Measurements from ENCODE around the gene HSPB2.
"Not testable (repeated sequence)": the region's sequence is repeated elsewhere in the genome, so short reads cannot be mapped to it uniquely, and the experiment has no call there.

HSPB2 gene

GRCh38 chr11:111912535-111912934 is at the start of gene HSPB2:
Gene HSPB2, plus strand, starts transcription at chr11:111912734. Its CDS starts 96 bp downstream, at chr11:111912830.
- DNase-seq = no peak

DNA sequence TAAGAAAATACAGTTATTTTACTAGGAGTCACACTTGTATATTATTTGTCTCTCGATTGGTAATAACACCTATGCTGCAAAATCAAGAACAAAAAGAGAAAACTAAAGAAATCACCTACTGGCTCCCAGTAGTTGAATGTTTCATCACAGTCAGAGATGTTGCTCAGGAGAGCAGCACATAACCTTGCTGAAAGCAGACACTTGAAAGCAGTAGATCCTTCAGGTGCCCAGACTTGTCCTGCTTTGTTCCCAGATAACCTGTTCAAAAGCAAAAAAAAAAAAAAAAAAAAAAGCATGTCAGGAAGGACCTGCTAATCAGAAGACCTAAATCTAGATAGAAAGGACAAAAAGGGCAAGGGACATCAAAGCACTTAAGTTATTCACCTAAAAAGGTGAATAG is 42.4 kb upstream of the HSPB2 start:
- DNase-seq = no peak

- DNase-seq = no peak
These were observed 42.0 kb upstream of the HSPB2 start for GRCh38 chr11:111870522-111870885.

- DNase-seq = peak; percentile 90
These were observed 41.4 kb upstream of the HSPB2 start, which contains the start of gene ALG9 for GRCh38 chr11:111870886-111871692. Gene ALG9, minus strand, starts transcription at chr11:111871581. Its CDS starts 99 bp downstream, at chr11:111871482.

- DNase-seq = no peak
These were observed 40.8 kb upstream of the HSPB2 start for GRCh38 chr11:111871693-111872161.

DNA sequence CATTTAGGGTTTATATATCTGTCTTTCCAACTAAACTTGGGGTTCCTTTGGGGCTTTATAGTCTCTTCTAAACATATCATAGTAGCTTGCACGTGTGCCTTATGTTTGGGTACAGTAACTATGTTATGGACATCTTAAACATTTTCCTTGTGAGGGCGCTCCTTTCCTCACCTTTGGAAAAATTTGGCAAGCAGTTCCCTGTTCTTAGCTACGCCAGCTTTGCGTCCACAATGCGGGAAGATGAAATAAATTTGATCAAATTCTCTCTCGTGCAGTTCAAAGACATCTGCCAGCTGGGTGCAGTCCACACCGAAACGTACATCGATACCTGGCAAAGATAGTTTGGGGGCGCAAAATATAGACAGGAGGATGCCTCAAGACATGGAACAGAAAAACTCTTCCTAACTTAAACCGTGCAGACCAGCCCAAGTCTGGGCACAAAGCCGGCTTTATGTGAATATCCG is 34.1 kb upstream of the HSPB2 start:
- no peak for DNase-seq

- DNase-seq = peak; percentile 93
These were observed 33.5 kb upstream of the HSPB2 start, which contains the start of the genes CFAP68 and FDXACB1 for GRCh38 chr11:111878849-111879636. Gene CFAP68, plus strand, starts transcription at chr11:111879541. Its CDS starts 20 bp downstream, at chr11:111879561. Gene FDXACB1, minus strand, starts transcription at chr11:111879165. Its CDS starts 33 bp downstream, at chr11:111879132.

DNA sequence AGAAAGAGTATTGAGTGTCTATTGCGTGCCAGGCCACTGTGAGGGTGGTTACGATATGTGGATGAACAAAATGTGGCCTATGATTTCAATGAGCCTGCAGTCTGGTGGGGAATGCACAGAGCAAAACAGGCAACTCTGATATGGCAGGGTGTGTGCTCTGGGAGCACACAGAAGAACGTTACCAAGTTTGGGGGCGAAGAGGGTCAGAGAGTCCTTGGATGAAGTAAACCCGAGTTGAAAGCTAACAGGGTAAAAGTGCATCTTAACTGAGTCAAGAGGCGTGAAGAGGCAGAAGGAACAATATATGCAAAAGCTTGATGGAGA is 32.9 kb upstream of the HSPB2 start:
- no peak for DNase-seq

DNA sequence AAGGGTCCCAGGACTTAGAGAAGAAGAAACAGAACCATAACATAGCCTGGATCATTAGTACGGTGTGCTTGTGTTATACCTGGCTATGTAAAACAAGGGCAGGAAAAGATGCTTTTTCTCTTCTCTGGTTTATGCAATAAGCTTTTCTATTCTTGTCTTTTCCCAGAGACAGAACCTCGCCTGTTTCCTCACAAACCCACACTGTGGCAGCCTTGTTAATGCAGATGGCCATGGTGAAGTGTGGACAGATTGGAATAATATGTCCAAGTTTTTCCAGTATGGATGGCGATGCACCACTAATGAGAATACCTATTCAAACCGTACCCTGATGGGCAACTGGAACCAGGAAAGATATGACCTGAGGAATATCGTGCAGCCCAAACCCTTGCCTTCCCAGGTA is 30.3 kb upstream of the HSPB2 start:
- DNase-seq = no peak

GRCh38 chr11:111885053-111885452 is 27.5 kb upstream of the HSPB2 start:
- DNase-seq = not testable (repeated sequence)

GRCh38 chr11:111886032-111886431 is 26.5 kb upstream of the HSPB2 start:
- DNase-seq = no peak

DNA sequence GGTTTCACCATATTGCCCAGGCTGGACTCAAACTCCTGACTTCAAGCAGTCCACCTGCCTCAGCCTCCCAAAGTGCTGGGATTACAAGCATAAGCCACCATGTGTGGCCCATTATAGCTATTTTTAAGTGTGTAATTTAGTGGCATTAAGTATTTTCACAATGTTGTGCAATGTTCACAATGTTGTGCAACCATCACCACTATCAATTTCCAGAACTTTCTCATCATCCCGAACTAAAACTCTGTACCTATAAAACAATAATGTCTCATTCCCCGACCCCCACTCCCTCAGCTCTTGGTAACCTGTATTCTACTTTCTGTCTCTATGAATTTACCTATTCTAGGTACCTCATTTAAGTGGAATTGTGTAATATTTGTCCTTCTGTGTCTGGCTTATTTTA is 25.7 kb upstream of the HSPB2 start:
- no peak for DNase-seq

DNA sequence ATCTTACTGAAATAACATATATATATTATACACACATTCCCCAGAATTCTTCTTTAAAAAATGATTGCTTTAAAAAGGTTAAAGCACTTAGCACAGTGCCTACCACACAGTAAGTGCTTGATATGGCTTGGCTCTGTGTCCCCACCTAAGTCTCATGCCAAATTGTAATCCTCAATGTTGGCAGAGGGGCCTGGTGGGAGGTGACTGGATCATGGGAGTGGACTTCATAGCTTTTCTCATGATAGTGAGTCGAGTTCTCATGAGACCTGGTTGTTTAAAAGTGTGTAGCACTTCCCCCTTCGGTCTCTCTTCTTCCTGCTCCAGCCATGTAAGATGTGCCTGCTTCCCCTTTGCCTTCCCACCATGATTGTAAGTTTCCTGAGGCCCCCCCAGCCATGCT is 7.1 kb upstream of the HSPB2 start:
- no peak for DNase-seq

DNA sequence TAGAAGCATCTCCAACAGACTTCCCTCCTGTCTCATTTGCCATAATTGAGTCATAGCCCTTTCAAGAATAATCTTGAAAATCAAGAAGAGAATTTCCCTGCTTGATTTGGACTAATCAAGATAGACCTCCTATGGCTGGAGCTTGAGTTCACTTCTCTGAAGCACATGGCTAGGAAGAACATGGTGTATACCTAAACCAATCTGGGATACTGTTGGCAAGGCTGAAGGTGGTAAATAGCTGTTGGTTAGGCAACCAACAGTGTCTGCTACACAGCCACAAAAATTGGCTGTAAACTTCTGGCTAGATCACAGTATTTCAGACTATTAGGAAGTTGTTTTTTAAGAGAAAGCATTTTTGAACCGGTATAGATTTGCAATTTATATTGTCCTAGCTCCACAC is 5.9 kb upstream of the HSPB2 start:
- DNase-seq = no peak

GRCh38 chr11:111908639-111909305 is 3.8 kb upstream of the HSPB2 start:
- DNase-seq = no peak

DNA sequence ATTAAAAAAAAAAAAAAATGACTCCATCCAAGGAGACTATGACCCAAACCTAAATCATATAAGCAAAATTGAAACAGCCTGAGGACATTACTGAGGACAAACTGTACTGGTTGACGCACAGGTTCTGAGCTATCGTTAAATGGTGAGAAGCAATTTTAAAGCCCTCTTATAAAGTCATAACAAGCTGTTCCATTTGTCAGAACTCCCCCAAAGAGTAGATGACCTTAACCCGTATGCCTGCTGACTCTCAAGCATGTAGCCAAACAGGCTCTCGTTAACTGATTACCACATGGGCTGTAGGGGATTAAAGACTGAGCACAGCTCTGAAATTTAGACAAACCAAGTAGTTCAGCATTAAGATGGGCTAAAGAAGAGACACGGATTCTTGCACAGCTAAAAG is 3.2 kb upstream of the HSPB2 start:
- DNase-seq = no peak

- DNase-seq = no peak
These were observed 1.6 kb upstream of the HSPB2 start for GRCh38 chr11:111910676-111911562.

GRCh38 chr11:111911563-111912401 is 752 bp upstream of the HSPB2 start, which contains the start of gene CRYAB:
Gene CRYAB, minus strand, starts transcription at chr11:111911770. Its CDS starts 46 bp downstream, at chr11:111911724.
- DNase-seq = no peak

GRCh38 chr11:111913031-111913861 is 712 bp downstream of the HSPB2 start:
- no peak for DNase-seq

DNA sequence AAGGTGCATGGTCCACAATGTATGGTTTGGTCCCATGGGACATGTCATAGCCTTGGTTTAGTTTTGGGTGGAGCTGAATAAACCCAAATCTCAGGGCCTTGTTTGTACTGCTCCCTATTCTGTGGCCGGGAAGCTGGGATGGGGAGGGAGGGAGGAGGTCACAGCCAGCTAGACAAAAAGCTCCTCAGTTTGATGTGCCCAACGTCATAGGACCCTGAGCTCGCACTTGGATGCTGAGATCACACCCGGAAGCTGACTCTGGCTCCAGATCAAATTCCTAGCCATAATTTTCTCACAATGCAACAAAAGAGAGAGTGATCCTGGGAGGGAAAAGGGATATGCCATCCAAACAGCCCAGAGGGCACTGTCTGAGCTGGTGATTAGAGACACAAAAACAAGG is 1.5 kb downstream of the HSPB2 start:
- DNase-seq = no peak

Measured in activated CD8-positive, alpha-beta memory T cell treated with anti-CD3 and anti-CD28 coated beads, Interleukin-2, amount 50 U/mL, for 4 hours (primary cell).